DMS153 (cell line): ENCODE measurements around the gene KCNJ3.

Source experiments
- DNase-seq: peaks from one replicate; lab custom pipeline; 2025; lab: John Stamatoyannopoulos, UW

The KCNJ3 gene

DNA sequence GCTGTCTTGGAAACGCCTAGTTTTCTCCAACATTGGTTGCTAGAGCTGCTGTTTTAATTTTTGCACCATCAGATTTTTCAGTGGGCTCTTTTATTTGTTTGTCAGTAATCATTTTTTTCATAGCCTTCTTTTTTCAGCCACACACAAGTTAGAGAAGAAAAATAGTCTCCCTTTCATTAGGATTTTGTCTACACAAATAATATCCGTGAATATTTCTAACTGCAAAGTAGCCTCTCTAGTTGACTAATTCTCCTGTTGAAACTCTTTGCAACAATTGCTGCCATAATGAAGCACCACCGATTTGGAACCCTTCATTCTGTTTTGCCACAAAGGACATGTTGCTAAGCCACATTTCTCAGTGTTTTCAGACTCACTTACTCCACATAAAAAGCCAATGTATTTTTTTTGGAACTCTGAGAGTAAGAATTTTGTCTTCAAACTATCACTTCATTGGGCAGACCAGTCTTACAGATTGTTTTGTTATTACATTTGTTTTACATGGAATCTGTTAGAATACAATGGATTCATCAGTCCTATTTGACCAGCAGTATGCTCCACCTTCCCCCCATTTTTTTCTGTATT is 9.6 kb downstream of the KCNJ3 start:
- DNase-seq = no peak

DNA sequence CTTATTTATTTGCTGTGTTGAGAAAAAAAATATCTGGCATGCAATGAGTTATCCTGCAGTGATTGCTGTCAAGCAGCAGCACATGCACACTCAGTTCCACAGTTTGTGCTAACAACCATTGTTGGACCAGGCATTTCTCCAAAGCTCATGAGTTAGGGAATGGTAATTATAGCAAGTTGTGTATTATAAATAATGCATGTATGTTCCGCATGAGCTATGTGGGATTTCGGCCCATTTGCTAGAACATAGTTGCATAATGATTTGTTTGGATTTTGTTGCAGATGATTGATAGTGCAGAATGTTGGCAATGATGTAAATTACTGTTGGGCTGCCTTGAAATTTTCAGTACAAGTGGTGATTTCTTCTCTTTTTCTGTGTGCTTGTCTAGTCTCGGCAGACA is 10.7 kb downstream of the KCNJ3 start:
- no peak for DNase-seq

DNA sequence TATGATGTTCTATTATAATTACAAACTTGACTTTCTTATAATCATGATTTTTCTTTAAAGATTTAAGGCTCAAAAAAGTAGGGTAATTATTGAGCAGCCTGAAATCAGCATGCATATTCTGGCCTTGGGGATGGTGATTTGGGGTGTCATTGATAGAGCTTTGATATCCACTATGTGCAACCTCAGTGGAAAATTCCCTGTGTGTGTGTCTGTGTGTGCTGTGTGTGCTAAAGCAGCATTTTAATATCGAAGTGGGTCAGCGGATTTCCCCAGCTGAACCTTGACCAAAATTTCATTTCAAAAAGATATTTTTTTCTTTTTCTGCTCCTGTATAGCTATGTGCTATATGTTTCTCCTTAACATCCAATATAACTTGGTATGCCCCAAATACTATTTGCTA is 11.6 kb downstream of the KCNJ3 start:
- DNase-seq = no peak

DNA sequence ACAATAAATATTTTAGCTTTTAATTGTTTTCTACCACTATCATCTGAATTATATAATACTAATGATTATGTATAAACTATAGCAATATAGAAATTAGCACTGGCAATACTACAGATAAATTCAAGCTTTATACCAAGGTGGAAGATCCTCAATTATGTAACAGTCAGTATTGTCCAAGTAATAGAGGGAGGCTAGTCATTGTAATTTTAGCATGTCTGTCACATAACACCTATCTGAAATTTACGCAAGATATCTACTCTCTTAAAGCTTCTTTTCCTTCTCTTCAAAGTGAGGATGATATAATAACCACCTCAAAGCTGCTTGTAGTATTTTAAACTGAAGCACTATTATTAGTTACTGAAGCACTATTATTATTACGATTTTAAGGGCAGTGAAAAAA is 12.2 kb downstream of the KCNJ3 start:
- DNase-seq = no peak

DNA sequence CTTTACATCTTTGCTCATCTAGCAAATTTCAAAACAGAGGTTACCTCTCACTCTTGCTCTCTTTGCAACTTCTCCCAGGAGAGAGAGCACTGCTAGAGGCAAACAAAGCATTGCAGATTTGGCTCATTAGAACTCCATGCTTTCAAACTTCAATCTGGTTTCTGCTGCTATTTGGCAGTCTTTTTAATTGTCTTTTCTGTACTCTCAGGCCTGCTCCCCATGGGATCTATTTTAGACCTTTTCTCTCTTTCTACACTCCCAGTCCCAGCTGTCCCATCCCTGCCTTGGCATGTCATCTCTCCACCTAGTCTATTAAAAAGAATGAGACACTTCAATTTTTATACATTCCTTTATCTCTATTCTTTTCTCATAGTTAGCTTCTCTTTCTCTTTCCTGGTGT is 15.2 kb downstream of the KCNJ3 start:
- DNase-seq = no peak

DNA sequence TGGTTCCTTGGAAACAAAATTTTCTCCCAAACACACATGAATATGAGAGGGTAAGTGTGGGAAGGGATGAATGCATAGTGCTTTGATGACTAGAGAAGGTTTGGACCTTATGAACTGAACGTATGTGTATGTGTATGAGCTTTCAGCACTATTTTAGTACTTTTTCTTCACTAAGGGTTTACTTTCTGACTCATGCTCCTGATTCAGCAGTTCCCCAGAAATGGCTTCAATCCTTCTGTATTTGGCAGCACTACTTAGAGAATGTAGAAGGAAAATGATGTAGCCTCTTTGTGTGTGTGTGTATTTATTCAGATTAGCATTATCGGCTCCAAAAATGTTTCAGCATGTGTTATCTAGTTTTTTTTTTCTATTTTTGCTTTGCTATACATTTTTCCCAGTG is 22.2 kb downstream of the KCNJ3 start:
- no peak for DNase-seq

DNA sequence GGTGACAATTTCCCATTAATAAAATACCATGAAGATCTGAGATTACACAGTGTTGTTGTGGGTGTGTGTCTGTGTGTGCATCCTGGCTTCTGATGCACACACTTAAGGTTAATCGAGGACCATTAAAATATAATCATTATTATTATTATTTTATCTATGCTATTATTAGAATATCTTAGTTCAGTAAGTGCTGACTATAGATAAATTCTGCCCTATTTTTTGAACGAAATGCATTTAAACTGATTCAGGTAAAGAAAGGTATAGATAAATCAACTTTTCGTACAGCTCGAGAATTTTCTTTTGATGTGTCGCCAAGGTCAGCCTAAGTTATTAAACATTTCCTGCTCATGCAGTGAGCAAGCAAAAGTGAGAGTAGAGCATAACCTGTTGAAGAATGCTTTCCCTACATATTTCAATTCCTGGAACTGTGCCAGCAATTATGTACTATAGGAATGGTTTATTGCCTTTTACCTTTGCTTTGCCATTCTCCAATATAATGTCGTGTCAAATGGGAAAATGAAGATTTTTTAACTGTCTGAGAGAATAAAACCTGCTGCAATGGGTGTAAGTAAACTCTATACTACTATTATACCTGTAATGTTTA is 25.8 kb downstream of the KCNJ3 start:
- DNase-seq = no peak

DNA sequence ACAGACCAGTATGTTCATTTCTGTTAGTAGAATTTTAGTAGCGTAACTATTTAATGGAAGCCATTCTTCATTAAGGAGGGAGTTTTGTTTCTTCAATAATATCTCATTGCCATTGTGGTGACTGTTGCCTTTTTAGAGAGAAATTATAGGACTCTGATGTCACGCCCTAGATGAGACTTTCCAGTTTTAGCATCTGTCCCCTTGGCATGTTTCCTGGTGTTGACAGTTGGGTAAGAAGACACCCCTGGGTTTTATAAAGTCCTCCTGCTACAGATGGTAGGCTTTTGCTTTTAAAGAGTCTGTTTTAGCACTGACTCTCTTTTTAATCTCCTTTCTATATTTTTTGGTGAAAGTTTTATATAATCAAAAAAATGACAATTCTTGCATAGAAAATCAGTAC is 41.9 kb downstream of the KCNJ3 start:
- no peak for DNase-seq

DNA sequence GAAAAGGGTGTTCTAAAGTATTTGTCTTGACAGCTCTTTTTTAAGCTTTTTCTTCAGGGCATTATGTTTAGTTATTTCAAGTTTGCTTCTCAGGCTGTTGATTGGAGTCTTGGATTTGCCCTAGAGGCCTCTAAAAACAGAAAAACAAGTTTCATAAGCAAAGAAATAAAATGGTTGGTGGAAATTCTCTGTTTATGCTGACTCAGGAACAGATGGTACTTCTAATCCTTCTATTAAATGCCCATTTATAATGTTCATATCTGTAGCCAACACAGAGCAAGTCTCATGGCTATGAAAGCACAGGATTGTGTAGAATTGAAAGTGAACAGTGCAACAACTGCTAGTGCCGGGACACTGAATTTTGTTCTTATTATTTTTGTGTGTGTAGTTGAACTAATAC is 60.4 kb downstream of the KCNJ3 start:
- no peak for DNase-seq

DNA sequence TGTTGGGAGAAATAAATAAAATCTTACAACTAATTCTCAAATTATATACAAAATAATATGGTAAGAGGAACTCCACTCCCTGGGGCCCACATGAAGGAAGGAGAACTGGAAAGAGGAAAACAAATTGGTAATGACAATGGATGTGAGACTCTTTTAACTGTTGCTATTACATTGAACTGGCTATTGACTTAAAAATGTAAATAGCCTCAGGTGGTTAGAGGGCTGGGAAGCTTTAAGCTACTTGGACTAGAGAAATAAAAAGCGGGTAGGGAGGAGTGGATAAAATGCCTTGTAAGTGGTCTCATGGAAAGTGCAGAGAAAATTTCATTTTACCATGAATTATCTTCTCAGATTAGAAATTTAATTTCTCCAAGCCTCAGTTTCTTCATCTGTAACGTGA is 64.1 kb downstream of the KCNJ3 start:
- no peak for DNase-seq

DNA sequence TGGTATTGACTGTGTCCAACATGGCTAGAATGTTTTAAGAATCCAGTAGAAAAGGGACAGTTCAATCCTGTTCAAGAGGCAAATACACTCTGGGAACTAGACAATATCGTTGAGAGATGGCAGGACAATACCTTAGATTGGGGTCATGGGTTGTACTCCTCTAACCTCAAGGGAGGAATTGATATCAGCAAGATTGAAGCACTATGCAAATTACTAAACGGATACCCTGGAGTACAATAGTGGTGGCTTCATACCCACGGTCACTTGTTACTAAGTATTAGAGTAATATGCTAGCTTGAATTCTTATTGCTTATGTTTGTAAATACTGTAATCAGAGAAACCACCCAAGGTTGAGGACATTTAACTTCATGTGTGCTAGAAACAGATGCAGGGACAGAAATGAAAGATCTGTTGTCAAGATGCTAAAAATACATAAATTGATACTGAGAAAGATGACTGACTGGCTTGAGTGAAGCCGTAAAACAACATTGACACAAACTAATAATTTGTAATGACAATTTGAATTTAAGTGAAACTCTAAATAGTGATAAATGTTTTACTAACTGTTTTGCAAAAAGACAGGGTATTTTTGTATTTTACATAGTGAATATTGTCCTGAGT is 73.3 kb downstream of the KCNJ3 start:
- no peak for DNase-seq

DNA sequence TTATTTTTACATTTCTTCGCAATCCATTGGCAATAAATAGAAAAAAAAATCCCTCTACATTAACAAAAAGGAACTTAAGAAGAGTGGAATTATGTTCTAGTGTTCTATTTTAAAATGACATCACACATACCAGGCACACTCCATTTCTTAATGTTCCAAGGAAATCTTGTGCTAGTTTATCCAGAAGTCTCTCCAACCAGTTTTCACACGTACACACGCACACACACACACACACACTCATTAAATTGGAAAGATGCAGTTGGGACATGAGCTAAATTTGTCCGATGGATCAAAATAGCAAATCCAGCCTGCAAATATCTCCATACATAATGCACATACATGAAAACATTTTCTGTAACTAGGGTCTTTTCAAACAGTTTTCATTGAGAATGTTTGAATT is 78.3 kb downstream of the KCNJ3 start:
- no peak for DNase-seq

DNA sequence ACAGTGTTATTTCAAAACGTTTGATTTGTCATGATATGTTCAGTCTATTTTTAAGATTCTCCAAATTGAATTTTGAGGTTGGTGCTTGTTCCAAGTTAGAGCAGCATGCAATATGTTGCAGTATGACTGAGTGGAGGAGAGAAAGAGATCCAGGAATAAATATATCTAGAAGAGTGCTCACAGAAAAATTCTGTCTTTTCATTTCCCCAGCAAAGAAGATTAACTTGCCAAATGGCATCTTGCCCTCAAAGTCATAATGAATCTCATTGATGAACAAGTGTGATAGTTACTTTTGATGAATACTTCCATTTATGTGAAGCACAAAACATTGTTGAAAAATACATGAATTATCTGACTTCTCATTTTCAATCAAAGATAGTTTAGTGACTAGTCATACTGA is 95.9 kb downstream of the KCNJ3 start:
- DNase-seq = no peak

DNA sequence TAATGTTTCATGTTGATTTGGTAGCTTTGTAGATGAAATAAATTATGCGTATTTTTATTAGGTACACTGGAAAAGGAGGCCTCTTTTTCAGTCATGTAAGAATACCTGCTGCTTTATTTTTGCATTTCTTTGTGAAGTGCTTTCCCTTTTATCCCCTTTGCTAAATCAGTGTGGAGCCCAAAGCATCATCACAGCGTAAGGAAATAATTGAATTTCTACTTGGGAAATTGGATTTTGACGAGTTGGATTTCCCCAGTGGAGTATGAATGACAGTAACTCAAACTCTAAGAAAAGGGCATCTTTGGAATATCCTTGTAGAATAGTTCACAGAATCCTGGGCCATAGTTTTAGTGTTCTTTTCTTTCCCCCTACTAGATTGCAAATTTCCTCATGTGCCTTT is 97.2 kb downstream of the KCNJ3 start:
- no peak for DNase-seq

DNA sequence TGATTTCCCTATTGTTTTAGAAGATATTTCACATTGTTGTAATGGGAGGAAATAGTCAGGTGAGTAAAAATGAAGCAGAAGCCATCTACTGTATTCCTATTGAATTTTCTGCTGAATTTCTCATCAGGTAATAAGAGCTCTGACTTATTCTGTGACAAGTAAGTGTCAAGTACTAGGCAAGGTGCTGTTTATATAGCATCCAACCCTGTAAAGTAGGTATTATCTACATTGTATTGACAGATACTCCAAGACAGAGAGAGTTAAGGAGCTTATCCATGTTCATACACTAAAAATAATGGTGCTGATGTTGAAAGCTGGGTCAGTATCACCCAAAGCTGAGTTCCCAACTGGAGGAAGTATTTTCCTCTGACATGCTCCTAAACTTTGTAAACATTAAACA is 106.0 kb downstream of the KCNJ3 start:
- DNase-seq = no peak

DNA sequence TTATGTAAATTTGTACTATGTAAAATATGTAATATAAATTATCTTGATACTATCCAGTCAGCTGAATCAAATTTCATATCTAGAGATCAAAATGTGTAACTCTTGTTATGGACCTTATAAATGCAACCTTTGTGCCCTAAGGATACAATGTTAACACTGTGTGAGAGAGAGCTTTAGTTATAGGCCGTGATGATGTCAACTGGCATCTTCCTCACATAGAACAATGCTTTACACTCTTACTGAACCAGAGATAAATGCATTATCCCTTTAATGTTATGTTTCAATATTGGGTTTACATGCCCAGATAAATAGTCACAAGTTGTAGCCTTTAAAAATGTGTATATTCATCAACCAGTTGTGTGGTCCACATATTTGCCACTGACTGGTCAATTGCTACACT is 115.1 kb downstream of the KCNJ3 start:
- no peak for DNase-seq

DNA sequence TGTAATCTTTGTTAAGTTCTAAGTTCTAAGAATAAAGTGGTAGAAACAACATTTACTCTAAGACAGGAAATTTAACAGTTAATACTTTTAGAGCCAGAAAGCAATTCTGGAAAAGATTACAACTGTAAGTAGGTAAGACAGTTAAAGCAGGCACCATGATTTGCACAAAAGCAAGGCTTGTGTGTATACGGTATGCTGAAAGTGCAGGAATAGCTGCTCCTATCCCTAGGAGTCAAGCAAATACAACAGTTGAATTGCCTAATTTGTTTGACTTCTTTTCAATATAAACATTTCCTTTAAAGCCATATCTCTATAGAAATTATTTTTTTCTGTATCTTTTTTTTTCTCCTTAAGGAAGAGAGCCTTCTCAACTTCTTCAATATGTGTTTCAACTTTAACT is 116.4 kb downstream of the KCNJ3 start:
- DNase-seq = no peak

DNA sequence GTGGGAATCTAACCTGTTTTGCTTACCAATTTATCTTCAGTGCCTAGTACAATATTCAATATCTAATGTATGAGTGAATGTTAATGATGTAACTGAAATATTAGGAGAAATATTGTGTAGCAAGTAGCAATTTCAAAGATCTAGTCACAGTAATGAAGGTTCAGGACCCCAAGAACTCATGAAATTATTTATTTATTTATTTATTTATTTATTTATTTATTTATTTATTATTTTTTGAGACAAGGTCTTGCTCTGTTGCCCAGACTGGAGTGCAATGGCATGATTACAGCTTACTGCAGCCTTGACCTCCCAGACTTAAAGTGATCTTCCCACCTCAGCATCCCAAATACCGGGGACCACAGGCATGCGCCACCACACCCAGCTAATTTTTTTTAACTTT is 126.9 kb downstream of the KCNJ3 start:
- no peak for DNase-seq

DNA sequence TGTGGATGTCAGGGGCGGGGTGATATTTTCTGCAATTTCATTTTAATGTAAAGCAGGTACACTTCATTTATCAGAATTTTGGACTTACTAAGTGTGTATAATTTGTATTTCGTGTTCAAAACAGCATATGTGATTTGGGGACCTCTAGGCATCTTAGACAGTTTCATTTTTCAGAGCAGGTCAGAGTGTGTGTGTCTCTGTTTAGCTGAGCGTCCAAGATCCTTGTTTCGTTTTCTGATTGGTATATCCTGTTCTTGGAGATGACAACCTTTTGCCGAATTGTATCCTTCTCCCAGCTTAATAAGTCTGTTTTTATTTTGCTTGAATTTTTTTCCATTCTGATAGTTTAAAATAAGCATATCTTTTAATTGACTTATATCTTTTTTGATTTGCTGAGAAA is 128.3 kb downstream of the KCNJ3 start:
- DNase-seq = no peak

DNA sequence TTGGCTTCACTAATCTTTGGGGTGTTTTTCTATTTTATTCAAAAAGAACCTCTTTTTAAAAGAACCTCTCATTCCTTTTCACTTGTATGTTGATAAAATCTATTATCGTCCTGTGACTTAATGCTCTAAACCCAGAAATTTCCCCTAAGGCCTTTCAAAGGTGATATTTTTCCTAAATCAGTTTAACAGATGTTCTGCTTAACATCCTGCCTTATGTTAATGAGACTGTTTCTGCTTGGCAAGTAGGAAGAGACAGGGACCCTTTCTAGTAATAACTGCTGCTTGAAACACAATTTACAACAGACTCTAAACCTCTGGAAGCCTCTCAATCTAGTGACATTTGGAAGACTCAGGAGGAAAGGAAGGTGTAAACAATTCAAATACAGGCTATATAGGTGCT is 128.8 kb downstream of the KCNJ3 start:
- DNase-seq = no peak

DNA sequence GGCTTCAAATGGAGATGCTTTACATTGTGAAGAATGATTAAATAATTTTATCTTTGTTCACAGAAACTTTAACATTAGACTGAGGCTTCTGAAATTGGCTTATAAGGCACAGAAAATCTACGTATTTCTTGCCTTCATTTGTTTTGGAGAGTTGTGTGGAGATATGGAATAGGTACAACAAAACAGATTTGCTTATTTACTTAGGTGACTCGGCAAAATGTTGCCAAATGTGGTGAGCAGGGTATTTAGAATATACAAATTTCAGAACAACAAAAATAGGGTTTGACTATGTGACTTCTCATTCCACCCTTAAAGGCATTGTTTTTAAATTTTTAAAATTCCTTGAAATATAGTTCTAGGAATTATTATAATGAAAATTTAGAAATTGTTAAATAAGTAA is 134.2 kb downstream of the KCNJ3 start:
- no peak for DNase-seq

DNA sequence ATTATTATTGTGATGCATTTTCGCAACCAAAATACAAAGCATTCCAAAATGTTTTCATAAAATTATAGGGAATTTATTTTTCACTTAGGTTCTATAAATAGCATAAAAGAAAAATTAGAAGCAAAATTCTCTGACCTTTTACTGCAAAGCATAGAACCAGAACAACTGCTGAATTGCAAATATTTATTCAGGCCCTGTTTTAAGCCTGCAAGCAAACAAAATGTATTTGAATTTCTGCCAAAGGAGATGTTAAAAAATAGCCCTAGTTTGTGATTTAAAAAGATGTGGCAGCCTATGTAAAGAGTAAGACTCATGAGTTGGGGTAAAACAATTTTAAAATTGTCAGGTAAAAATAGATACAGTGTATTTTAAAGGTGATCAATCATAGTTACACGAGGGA is 138.1 kb downstream of the KCNJ3 start:
- peak; percentile 30 for DNase-seq

DNA sequence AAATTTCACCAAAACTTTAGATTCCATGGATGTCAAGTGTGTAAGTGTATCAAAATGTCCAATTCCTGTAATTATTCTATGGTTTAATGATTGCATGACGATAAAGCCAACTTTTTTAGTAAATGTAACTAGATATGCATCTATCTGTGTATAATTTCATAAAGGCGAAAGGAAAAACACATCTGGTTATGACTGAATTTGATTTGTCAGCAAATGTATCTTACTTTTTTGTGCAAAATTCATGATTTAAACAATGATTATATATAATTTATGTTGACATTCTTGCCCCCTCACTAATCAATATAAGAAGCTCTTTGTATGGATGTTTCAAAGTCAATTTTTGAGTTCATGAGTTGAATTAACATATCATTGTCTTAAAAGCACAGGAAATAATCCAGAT is 138.5 kb downstream of the KCNJ3 start:
- no peak for DNase-seq

DNA sequence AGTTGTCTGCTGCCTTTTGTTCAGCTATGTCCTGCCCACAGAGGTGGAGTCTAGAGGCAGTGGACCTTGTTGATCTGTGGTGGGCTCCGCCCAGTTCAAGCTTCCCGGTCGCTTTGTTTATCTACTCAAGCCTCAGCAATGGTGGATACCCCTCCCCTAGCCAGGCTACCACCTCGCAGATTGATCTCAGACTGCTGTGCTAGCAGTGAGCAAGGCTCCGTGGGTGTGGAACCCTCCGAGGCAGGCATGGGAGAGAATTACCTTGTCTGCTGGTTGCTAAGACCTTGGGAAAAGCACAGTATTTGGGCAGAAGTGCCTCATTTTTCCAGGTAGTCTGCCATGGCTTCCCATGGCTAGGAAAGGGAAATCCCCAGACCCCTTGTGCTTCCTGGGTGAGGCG is 146.0 kb downstream of the KCNJ3 start:
- no peak for DNase-seq
